ENCODE data around the gene ICE2.

DNA sequence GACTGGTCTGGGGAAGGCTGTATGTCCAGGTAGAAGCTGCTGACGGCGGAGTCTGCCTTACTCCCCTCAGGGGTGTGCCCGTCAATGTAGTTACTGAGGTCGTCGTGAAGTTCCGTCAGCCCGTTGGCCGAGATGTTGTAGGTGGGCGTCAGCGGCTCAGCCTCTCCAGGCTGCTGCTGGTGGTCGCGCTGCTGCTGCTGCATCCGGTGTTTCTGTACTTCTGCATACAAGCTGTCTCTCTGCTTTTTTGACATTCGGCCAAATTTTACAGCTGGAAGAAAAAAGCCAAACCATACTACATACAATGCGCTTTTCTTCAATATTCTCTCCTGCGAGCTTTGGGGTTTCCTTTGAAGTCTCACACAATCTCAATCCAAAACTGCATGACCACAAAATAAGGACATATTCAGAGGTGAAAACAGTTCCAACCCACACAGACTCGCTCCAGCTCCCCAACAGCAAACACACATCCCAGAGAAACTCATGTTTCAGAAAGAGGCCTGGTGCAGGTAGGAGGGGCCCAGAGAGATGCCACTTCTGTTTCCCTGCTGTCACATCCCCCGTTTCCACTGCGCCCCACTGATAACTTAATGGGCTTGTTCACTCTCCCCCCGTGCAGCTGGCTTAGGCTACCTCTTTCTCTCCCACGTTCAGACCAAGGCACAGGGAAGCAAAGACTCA is 32.5 kb upstream of the ICE2 start:
- TF ChIP-seq, protein P1, sequence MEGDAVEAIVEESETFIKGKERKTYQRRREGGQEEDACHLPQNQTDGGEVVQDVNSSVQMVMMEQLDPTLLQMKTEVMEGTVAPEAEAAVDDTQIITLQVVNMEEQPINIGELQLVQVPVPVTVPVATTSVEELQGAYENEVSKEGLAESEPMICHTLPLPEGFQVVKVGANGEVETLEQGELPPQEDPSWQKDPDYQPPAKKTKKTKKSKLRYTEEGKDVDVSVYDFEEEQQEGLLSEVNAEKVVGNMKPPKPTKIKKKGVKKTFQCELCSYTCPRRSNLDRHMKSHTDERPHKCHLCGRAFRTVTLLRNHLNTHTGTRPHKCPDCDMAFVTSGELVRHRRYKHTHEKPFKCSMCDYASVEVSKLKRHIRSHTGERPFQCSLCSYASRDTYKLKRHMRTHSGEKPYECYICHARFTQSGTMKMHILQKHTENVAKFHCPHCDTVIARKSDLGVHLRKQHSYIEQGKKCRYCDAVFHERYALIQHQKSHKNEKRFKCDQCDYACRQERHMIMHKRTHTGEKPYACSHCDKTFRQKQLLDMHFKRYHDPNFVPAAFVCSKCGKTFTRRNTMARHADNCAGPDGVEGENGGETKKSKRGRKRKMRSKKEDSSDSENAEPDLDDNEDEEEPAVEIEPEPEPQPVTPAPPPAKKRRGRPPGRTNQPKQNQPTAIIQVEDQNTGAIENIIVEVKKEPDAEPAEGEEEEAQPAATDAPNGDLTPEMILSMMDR (conservative IDR thresholded peaks at IDR 0.05; ENCODE audit: low read depth, low read length), result no peak
- no peak for TF ChIP-seq RCOR1 (IDR thresholded peaks at IDR 0.05; ENCODE audit: insufficient replicate concordance, low read length)
- no peak for TF ChIP-seq SMC3 (IDR thresholded peaks at IDR 0.05; ENCODE audit: low read depth, low read length)
- no peak for TF ChIP-seq RAD21 (IDR thresholded peaks at IDR 0.05; ENCODE audit: low read length)
- TF ChIP-seq POLR2A (IDR thresholded peaks at IDR 0.05; ENCODE audit: low read depth, low read length), result no peak
- TF ChIP-seq, protein P2, sequence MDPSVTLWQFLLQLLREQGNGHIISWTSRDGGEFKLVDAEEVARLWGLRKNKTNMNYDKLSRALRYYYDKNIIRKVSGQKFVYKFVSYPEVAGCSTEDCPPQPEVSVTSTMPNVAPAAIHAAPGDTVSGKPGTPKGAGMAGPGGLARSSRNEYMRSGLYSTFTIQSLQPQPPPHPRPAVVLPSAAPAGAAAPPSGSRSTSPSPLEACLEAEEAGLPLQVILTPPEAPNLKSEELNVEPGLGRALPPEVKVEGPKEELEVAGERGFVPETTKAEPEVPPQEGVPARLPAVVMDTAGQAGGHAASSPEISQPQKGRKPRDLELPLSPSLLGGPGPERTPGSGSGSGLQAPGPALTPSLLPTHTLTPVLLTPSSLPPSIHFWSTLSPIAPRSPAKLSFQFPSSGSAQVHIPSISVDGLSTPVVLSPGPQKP (IDR thresholded peaks at IDR 0.05; ENCODE audit: borderline replicate concordance, low read depth, low read length), result no peak

Measured in IMR-90 (cell line).